ENCODE measurements around the gene KRT9.
"Not testable (repeated sequence)": the region's sequence is repeated elsewhere in the genome, so short reads cannot be mapped to it uniquely, and the experiment has no call there.

Gene KRT9

DNA sequence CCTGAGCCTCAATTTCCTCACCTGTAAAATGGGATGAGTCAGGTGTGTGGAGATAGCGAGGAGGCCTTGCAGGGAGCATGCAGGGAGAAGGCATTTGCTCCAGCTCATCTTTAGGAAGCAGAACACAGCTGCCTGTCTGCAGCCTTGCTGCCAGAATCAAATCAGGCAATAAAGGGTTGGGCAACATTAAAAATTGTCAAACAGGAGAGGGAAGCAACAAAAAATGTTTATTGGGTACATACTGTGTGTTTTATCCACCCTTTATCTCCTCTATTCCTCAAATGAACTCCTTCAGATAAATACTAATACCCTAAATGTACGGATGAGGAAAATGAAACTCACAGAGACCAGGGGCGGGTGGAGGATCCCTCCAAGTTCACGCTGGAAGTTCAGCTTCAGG, 28.5 kb upstream of the KRT9 start:
- no peak for DNase-seq

DNA sequence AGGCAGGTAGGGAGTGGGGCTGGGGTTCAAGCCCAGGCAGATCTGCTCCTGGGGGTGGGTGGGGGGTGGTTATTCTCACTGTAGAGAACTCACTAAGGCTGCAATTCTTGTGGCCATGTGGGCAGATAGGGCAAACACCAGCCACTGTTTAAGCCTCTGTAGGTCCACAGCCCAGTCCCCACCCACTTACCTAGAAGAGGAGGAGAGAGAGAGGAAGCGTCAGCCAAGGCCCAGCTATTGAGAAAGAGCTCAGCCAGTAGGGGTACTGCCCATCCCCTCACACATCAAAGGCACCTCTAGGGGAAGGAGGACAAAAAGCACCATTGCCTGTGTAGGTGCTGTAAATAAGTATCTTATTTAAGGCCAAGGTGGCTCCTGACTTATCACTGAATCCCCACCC, 27.8 kb upstream of the KRT9 start:
- DNase-seq: no peak

DNA sequence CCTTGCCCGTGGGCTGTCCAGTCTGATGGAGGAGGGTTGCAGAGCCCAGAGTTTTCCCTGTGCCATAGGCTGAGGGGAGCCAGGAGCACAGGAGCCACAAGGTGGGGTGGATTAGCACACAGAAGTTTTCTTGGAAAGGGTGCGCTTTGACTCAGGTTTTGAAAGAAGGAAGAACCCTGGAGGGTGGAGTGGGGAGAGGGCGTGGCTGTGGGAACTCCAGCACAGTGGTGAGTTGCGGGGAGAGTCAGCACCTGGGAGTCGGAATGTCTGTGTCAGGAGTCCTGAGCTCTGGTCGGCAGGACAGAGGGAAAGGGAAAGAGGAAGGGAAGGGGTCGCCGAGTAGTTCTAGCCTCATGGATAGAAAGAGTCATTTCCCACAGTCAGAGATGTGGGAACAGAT, 23.7 kb upstream of the KRT9 start:
- DNase-seq: no peak

DNA sequence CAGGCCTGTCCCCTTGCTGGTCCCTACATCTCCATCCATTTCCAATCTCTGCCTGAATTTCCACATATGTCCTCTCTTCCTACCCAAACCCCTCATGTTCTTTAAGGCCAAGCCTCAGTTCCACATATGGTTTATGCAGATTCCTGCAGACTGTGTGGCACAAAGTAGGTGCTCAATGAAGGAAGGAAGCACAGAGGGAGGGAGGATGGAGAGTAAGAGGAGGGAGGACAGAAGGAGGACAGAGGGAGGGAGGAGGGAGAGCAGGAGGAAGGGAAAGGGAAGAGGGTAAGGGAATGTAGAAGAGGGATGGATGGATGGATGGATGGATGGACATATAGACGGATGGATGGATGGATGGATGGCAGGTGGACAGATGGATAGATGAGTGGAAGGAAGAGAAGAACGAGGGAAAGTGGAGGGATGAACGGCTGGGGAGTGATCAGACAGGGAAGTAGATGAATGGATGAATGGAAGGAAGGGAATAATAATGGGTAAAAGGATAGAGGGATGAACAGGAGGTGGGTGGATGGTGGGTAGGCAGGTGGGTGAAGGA, 22.6 kb upstream of the KRT9 start:
- no peak for DNase-seq

DNA sequence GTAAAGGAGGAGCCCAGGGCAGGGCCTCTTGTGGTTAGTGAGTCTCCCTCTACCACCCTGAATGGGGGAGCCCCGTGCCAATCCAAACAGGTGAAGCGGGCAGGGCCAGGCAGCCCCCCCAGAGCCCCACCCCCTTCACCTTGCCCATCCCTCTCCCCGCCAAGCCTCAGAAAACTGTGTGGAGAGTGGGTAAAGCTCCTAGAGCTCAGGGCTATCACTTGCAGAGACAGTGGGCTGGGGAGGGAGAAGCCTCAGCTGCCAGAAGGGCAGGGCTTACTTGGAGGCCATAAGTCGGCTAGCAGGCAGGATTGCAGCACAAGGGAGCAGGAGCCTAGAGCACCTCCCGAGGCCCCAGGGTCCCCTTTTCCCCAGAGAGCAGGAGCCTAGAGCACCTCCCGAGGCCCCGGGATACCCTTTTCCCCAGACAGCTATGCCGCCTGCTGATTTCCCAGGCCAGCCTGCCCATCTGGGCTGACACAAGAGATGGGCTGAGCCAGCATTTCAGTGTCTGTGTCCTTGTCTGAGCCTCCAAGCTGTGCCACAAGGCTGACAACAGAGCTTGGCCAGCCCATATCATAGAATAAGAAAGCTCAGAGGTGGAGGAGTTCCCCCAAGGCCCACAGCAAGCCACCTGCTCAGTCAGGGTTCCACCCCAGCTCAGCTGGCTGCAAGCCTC, 21.6 kb upstream of the KRT9 start:
- DNase-seq: no peak

DNA sequence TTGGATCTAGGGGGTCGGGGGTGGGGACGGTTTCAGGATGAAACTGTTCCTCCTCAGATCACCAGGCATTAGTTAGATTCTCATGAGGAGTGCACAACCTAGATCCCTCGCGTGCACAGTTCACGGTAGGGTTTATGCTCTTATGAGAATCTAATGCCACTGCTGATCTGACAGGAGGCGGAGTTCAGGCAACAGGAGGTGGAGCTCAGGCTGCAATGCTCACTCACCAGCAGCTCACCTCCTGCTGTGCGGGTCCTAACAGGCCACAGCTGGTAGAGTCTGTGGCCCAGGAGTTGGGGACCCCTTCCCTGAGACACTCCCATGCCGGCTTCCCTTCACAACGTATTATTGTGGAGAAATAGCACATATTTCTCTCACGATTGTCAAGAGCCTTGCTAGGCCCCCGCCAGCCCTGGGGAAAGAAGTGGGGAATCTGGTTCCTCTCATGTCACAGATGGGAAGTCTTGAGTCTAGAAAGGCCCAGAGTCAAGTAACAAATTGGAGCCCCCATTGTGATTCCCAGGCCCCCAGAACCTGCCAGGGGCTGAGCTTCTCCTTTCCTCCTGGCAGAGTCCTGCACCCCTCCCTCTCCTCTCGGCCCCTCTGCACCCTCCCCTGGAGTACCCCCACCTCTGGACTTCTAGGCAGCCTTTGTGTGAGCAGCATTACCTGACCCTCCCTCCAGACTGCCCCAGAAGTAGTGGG, 20.9 kb upstream of the KRT9 start:
- DNase-seq: no peak

DNA sequence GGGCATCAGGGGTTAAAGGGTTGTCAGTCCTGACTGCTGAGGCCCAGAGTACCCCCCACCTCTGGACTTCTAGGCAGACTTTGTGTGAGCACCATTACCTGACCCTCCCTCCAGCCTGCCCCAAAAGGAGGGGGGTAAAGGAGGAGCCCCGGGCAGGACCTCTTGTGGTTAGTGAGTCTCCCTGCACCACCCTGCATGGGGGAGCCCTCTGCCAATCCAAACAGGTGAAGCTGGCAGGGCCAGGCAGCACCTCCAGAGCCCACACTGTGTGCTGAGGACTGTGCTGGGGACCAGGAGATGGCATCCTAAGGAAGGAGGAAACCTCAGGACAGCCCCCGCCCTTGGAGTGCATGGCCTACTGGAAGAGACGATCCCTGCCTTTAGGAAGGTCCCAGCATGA, 17.4 kb upstream of the KRT9 start:
- peak; percentile 17 for DNase-seq

DNA sequence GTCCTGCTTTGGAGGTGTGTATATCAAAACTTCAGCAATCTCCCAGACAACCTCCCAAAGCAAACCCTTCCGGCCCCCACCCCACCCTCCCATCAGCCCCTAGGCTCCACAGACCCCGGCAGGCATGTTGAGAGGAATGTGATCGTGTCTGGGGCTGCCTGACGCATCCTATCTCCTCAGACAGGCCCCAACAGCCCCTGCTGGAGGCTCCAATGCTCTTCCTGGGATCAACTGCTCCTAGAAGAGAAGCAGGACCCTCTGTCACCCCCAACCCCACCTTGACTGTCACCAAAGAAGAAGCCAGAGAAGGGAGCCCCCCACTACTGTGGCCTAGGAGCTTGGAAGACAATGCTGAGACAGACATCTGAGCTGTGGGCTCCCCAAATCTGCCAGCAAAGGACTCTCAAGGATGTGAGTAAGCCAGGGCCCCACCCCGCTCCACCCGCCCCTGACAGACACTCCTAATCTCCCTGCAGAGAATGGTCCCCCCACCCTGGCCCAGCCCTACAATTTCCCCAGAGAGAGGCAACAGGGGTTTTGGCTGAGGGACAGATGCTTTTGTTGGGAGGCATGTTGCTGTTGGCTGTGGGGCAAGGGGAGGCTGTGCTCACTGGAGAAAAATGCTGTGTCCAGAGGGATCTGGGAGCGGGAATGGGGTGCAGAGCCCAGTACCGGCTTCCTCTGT, 16.4 kb upstream of the KRT9 start:
- DNase-seq: peak; percentile 12

DNA sequence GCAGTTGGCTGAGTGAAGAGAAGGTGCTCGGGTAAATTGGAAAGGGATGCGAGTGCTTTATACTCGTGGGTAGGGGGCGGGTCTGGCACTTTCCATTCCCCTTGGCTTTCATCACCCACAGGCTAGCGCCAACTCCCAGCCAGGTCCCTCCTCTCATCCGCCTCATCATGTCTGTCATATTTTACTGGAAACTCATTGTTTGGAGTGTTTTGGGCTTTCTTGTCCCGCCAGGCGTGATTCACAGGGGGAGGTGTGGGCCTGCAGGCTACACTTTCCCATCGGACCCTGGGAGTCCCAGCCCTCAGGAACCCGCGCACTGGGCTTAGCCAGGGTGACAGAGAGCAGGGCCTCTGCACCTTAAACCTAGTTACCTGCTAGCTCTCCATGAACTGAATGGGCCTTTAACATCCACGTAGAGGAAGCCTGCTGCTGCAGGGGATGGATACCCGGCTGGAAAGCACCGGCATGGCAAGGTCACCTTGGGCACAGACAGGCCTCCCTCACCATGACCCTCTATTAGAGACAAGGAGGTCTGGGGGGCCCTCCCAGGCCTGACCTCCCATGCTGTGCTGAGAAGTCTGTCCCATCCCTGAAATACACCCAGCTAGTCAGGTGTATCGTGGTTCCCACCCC, 15.1 kb upstream of the KRT9 start, which contains the start of gene KRT14:
Gene KRT14, minus strand, starts transcription at position 33 of the 633 bp plus-strand sequence. CDS start 61 bp downstream, outside the sequence.
- DNase-seq: peak; percentile 12

DNA sequence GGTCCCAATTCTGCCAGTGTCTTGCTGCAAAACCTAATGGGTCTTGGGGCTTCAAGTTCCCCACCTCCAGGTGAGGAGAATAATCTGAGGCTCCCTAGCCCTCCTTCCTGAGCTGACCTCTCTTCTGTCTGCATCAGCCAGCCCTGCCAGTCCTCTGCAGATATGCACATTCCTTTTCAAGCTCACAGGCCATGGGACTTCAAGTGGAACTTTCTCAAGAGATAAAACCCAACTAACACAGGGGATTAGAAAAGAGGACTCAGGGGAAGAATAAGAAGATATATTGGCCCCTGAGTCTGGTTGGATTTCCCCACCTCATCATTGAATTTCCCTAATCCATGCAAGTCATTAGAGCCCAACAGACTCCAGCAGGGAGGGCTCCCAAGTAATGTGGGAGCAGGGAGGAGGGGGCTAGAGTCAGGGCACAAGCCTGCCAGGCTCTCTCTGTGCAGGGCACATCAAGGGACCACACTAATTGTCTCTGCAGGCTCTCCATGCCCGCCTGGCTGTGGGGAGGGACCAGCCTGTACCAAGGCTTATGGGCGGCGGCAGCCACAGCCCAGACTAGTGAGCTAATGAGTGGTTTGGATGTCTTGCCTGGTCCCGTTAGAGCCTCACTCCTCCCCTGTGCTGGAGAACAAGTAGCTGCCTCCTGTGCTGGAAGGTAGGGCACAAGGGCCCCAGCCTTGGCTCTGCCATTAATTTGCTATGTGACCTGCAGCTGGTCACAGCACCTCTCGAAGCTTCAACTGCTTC, 13.6 kb upstream of the KRT9 start:
- DNase-seq: peak; percentile 8

DNA sequence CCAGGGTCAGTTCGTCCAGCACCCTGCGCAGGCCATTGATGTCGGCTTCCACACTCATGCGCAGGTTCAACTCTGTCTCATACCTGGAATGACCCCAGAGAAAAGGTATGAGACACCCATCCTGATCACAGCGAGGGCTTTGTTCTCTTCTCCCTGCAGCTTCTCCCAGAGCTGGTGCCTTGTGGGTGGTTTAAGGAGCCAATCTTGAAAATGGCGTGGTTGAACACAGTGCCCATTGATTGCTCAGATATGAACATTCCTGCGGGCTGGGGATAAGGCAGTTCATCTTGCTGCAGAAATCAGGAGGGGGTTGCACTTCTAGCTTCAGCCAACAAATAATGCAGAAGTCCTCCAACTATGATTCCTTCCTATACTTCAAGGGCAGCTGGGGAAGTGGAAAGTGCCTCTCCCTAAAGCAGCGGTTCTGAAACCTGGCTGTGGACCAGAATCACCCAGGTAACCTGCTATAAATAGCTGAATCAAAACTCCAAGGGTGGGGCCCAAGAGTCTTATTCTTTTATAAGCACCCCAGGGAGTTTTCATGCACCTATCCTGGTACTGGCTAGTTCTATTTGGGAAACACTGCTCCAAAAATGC, 12.6 kb upstream of the KRT9 start:
- DNase-seq: not testable (repeated sequence)

DNA sequence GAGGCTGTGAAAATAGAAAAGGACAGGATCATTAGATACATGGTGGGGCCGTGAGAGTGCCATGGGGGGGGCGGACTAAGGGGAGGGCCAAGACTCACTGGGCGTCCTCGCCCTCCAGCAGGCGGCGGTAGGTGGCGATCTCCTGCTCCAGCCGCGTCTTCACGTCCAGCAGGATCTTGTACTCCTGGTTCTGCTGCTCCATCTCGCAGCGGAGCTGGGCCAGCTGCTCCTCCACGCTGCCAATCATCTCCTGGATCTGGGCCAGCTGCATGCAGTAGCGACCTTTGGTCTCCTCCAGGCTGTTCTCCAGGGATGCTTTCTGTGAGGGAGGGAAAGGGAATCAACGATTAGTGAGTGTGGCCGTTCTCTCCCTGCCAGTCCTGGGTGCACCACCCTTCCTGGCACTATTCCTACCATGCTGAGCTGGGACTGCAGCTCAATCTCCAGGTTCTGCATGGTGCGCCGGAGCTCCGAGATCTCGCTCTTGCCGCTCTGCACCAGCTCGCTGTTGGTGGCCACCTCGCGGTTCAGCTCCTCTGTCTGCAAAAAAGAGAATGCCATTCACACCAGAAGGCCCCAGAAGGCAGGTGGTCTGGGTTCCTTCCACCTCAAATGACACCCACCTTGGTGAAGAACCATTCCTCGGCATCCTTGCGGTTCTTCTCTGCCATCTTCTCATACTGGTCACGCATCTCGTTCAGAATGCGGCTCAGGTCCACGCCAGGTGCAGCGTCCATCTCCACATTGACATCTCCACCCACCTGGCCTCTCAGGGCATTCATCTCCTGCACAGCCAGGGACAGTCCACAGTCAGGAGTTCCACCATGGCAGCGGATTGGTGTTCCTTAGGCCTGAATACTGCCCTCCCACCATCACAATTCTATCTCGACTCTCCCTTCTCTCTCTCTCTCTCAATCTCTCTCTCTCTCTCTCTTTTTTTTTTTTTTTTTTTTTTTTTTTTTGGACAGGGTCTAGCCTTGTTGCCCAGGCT, 11.6 kb upstream of the KRT9 start:
- DNase-seq: no peak

DNA sequence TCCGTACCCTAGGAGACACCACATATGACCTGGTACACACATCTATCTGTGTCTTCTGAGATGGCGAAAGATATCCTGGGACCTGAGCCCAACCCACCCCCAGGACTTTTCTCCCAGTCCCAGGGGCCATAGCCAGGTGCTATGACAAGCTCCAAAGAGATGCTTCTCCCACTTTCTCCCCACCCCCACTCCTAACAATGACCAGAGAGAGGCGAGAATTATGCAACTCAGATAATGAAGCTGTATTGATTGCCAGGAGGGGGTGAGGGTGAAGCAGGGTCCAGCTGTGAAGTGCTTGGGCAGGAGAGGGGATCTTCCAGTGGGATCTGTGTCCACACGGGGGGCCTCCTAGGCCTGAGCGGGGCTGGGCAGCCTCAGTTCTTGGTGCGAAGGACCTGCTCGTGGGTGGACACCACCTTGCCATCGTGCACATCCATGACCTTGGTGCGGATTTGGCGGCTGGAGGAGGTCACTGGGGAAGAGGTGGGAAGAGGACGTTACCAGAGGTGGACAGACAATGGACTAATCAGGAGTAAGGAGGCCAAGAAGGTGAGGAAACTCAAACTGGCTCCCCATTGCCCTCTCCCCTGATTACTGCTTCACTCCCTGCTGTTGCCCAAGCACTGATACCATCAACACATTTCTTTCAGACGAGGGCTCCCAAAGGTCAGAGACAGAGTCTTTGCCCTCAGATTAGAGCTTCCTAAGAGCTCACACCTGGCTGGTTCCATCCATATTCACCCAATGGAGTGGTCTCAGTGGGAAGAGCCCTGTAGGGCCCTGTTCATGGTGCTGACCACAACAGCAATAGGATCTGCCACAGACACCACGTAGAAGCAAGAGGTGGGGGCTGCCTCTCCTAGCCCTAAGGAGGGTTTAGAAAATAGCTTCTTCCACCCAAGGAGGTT, 10.5 kb upstream of the KRT9 start:
- not testable (repeated sequence) for DNase-seq

DNA sequence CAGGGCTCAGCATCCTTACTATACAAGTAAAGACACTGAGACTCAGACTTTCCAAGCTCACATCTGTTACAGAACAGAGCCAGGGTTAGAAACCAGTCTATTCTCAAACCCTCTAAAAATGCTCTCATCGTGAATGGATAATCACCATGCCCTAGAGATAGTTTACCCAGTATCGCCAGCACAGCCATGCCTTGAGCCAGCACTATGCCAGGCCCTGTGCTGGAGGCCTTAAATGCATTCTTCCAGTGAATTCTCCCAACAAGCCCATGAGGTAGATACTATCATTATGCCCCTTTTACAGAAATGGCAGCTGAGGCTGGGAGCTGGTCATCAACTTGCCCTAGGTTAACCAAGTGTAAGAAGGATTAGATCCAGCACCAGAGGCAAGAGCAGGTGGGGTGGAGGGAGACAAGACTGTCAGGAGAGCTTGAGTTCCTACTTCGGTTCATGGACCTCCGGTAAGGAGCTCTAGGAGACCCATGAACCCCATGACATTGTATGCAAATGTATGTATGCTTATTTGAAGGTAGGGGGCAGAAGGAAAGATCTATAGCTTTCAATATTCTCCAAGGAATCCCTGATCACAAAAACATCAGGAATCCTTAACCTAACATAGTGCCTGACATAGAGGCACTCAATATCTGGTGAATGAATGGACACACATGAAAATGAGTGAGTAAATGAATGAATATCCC, 9.7 kb upstream of the KRT9 start:
- no peak for DNase-seq

DNA sequence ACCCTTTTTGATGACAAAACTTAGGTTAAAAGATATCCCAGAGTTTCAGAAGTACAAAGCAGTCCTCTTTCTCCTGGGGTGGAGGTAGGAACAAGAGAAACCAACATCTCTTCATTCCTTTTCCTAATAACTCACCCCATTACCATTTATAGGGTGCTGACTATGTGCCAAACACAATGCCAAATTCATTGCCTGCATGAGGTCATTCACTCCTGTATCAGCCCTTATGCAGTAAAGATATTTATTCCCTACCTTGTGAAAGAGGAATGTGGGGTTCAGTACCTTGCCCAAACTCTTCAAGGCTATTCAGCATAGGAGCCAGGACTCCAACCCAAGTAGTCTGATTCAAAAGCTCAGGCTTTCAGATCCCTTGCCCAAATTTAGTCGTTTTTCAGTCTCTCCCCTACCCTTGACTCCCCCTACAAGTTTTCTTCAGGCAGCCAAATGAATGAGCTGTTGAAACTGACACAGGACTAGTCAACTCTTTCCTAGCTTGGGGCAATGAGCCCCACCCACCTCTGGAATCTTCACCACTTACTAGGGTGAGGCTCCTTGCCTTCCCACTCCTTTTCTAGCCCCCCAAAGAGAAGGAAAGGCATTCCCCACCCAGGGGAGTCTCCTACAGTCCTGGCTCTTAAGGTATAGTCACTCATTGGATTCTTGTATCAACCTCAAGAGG, 9.0 kb upstream of the KRT9 start:
- DNase-seq: no peak

DNA sequence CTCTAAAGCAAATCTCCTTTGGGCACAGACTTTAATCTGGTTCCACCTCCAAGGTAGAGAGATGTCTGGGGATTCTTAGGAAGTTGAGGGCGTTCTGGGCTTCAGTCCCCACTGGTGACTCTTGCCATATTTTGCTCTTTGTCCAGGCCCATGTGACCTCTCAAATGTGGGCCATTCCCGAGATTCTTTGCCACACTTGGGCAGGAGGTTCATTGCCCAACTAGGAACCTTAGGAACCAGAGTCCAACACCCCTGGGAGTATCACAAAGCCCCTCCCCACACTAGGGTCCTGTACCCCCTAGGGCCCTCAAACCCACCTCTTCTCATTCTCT, 8.4 kb upstream of the KRT9 start:
- no peak for DNase-seq

DNA sequence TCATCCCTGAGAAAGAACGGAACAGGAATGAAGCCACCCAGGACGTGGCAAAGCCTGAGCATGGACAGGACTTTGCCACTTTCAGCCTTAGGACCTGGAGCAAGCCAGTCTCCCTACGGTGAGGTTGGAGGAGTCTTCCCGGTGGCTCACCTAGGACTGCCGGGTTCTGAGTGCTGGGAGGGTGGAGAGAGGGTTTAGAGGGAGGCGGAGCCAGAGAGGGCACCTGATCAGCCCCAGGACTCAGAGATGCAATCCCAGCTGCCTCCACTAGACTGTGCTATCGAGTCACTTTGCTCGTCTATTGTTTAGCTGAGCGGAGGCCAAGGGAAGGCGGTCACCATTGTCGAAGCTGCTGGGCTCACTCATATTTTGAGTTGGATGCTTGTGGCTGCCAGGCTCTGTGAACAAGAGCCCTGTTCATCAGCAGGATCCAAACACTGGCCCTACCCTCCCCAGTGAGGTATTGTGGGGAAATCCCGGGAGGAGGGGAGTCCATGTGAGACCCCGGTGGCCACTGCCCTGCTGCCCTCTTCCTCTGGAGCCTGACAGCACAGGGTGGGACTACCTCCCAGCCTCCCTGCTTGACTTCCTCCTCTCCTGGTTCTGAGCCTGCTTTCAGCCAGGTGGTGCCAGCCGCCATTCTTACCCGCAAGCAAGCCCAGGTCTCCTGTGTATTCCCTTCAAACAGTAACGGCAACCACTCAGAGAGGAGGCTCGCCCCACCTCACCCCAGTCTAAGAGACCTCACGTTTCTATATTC, 7.8 kb upstream of the KRT9 start:
- peak; percentile 73 for DNase-seq

DNA sequence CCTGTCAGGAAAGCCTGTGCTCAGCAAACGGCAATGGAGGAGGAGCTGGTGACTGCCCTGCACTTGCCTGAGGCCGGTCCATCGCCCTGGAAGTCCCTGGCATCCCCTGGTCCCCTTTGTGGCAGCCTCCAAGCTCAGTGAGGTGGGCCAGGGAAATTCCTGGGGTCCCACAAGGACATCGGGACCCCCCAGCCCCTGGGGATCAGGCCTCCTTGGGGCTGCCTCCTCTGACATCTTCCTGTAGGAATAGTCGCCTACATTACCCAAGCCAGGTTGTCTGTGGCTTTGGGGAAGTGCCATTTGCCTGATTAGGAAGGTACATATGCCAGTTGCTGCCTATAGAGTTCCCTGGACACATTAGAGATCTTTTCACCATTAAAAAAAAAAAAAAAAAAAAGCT, 7.1 kb upstream of the KRT9 start:
- DNase-seq: no peak
